Central memory CD8-positive, alpha-beta T cell (primary cell): ENCODE results near the gene DOCK1.

Experiments
- ATAC-seq: fragments of 150-1000 bp; cut with Tn5 transposase; replicated peaks from 2 replicates; pipeline ENCODE4 v1.10.0; 2022; ENCODE audit warnings: mild to moderate bottlenecking, moderate FRiP score, moderate number of reproducible peaks; ENCODE audit not compliant: poor library complexity, severe bottlenecking; ENCODE audit errors: extremely low read depth
- DNase-seq, 2 donors: peaks; one replicate each; pipeline ENCODE4 v3.0.0; 2021; ENCODE audit warnings: low spot score in 2 of 2
- H3K27ac Mint-ChIP-seq: one replicate; pipeline ENCODE4 v1.8.0; 2022; ENCODE audit warnings: low read depth, mild to moderate bottlenecking, moderate library complexity, mixed read lengths
- H3K27me3 Mint-ChIP-seq: one replicate; pipeline ENCODE4 v1.8.0; 2022; ENCODE audit warnings: mixed read lengths
- H3K36me3 Mint-ChIP-seq: one replicate; pipeline ENCODE4 v1.8.0; 2022; ENCODE audit warnings: mild to moderate bottlenecking, moderate library complexity, mixed read lengths; ENCODE audit not compliant: insufficient read depth
- H3K4me1 Mint-ChIP-seq: one replicate; pipeline ENCODE4 v1.8.0; 2022; ENCODE audit warnings: mixed read lengths
- H3K4me3 Mint-ChIP-seq: one replicate; pipeline ENCODE4 v1.8.0; 2022; ENCODE audit warnings: mild to moderate bottlenecking, moderate library complexity, mixed read lengths
- H3K9me3 Mint-ChIP-seq: one replicate; pipeline ENCODE4 v1.8.0; 2022; ENCODE audit warnings: mixed read lengths

Gene DOCK1

DNA sequence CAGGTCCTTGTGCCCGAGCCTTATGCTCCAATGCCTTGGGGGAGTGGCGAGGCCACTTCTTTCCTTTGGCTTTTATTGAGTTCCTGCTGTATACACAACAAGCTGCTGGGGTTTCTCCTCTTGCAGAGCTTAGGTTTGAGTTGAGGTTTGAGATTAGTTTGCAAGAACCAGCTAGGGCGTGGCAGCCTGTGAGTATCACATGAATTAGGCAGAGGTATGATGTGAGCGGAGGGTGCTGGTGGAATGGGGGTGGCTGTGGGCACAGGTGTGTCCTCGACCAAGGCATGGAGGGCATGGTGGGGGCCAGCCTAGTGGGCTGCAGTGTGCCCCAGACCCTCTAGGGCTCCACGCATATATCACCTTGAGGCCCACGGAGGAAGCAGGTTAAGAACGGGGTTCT, 123.3 kb downstream of the DOCK1 start:
- ATAC-seq (no peak), DNase-seq (no peak)
- no peaks in the 10 kb centered on the region for H3K36me3 Mint-ChIP-seq
- H3K27ac Mint-ChIP-seq, result no peak overlapping the region
- no peaks in the 10 kb centered on the region for H3K4me1 Mint-ChIP-seq
- no peak overlapping the region for H3K4me3 Mint-ChIP-seq
- H3K27me3 Mint-ChIP-seq, result no peaks in the 10 kb centered on the region
- H3K9me3 Mint-ChIP-seq, result peaks cover 5% of the 10 kb centered on the region

DNA sequence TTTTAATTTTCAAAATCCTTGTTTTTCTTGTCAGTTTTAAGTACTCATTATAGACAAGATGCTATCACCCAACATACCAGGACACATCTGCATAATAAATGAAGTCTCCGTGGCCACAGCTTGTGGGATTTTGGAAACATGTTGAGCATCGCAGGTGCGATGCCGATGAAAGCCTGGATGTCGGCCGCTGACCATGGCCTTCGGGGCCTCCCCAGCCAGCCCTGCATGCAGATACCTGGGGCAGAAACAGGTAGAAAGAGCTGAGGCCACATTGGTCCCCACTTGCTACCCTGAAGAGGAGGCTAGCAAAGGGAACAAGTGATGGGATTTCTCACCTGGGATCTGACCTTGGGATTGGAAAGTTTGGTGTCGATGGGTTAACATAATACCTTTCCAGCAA, 123.8 kb downstream of the DOCK1 start:
- DNase-seq (no peak), ATAC-seq (no peak)
- Mint-ChIP-seq H3K36me3 (no peaks in the 10 kb centered on the region), H3K27me3 (no peaks in the 10 kb centered on the region), H3K4me3 (no peak overlapping the region), H3K9me3 (peaks cover 8% of the 10 kb centered on the region), H3K4me1 (no peaks in the 10 kb centered on the region), H3K27ac (no peak overlapping the region)

DNA sequence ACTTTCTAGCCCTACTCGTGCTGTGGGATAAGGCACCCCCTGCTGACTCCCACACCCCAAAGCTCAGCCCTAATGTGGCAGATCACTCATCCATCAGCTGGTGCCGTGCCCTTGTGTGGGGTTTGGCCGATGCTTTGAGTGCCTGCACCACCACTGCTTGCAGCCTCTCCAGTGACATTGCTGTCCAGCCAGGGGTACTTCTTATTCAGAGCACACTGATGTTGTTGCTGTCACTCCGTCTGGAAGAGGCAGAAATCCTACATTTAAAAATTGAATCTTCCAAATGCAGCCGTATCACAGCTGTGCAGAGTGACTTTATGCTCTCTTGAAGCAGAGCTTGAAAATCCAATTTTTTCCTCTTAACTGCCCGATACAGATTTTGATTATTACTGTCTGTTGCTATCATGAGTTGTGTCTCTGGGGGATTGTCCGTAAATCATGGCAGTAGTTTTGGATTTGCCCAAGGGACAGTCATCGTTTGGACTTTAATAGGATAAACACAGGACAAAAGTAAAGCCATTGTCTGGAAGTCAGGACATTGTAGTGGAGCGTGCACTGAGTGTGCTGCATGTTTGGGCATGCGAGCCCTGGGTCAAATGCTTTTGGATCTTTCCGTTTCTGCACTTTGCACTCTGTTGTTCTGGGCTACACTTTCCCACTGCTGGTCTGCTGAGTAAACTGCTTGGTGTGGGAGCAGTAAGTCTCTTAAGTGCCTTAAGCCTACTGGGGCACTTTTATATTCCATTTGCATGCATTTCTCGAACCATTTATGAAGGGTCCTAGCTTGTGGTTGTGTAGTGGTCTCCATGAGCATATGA, 128.2 kb downstream of the DOCK1 start:
- H3K9me3 Mint-ChIP-seq, result peaks cover 5% of the 10 kb centered on the region
- no peak overlapping the region for H3K4me3 Mint-ChIP-seq
- DNase-seq (no peak), ATAC-seq (no peak)
- H3K27me3 Mint-ChIP-seq, result no peaks in the 10 kb centered on the region
- H3K4me1 Mint-ChIP-seq, result no peaks in the 10 kb centered on the region
- no peak overlapping the region for H3K27ac Mint-ChIP-seq
- H3K36me3 Mint-ChIP-seq, result no peaks in the 10 kb centered on the region

DNA sequence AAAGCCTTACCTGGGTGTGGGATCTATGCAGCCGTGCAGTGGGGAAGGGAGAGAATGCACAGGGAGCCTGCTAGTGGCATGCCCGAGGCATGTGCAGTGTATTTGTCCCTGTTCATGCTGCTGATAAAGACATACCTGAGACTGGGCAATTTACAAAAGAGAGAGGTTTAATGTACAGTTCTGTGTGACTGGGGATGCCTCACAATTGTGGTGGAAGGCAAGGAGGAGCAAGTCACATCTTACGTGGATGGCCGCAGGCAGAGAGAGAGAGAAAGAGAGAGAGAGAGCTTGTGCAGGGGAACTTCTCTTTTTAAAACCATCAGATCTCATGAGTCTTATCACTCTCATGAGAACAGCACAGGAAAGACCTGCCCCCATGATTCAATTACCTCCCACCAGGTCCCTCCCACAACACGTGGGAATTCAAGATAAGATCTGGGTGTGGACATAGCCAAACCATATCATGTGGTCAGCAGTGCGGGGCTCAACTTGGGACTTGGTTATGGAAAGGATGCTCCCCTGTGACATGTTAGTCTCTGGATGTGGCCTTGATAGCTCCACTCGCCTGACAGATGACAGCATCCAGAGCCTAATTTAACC, 128.9 kb downstream of the DOCK1 start:
- DNase-seq (no peak), ATAC-seq (no peak)
- no peaks in the 10 kb centered on the region for H3K27me3 Mint-ChIP-seq
- H3K4me3 Mint-ChIP-seq, result no peak overlapping the region
- H3K9me3 Mint-ChIP-seq, result peaks cover 5% of the 10 kb centered on the region
- H3K36me3 Mint-ChIP-seq, result no peaks in the 10 kb centered on the region
- no peaks in the 10 kb centered on the region for H3K4me1 Mint-ChIP-seq
- H3K27ac Mint-ChIP-seq, result no peak overlapping the region

DNA sequence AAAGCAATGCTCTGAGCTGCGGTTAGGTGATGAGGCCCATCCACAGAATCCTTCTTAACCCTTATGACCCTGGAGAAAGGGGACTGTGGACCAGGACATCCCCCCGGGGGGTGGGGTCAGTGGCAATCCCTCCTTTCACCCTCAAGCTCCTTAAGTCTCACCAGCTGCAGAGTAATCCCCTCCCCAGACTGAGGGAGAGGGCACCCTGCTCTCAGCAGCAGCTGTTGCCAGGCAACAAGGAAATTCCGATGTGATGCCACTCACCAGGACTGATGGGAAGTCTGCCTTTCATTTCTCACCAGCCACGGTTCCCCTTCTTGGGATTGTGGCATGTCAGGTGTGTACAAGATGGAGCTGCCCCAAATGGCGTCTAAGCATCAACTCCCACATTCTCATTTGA, 129.6 kb downstream of the DOCK1 start:
- Mint-ChIP-seq H3K4me3 (no peak overlapping the region), H3K4me1 (no peaks in the 10 kb centered on the region), H3K9me3 (peaks cover 5% of the 10 kb centered on the region), H3K27me3 (no peaks in the 10 kb centered on the region), H3K36me3 (peaks cover 2% of the 10 kb centered on the region), H3K27ac (no peak overlapping the region)
- ATAC-seq (no peak), DNase-seq (no peak)

DNA sequence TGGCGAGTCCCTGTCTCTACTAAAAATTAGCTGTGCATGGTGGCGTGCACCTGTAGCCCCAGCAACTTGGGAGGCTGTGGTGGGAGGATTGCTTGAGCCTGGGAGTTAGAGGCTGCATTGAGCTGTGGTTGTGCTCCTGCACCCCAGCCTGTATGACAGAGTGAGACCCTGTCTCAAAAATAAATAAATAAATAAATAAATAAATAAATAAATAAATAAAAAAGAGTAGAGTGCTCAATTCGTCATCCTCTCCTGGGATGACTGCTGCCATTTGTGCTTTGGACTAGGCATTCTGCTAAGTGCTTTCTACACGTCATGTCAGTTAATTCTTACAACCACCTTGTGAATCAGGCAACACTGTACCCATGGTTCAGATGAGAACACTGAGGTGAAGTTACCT, 130.6 kb downstream of the DOCK1 start:
- Mint-ChIP-seq H3K9me3 (peaks cover 5% of the 10 kb centered on the region), H3K27ac (no peak overlapping the region), H3K4me1 (no peaks in the 10 kb centered on the region), H3K27me3 (no peaks in the 10 kb centered on the region), H3K4me3 (no peak overlapping the region), H3K36me3 (peaks cover 2% of the 10 kb centered on the region)
- DNase-seq (no peak), ATAC-seq (no peak)

DNA sequence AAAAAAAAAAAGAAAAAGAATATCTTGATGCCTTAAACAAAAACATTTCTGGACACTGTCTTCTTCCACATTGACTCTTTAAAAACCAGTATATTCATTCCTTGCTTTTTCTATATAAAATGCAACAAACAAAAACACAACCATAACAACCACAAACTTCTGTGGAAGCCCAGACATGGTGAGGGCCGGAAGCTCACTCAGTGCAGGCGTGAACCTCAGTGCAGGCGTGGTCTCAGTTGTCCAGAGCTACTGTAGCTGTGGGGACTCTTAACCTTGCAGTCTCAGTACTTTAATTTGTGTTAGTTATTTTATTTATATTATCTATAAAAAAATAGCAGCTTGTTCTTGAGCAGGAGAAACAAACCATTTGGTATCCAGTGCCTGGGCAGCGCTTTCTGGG, 131.8 kb downstream of the DOCK1 start:
- H3K27ac Mint-ChIP-seq, result no peak overlapping the region
- H3K4me1 Mint-ChIP-seq, result no peaks in the 10 kb centered on the region
- H3K36me3 Mint-ChIP-seq, result peaks cover 2% of the 10 kb centered on the region
- no peak for DNase-seq
- no peak overlapping the region for H3K4me3 Mint-ChIP-seq
- H3K27me3 Mint-ChIP-seq, result no peaks in the 10 kb centered on the region
- peaks cover 5% of the 10 kb centered on the region for H3K9me3 Mint-ChIP-seq
- no peak for ATAC-seq

DNA sequence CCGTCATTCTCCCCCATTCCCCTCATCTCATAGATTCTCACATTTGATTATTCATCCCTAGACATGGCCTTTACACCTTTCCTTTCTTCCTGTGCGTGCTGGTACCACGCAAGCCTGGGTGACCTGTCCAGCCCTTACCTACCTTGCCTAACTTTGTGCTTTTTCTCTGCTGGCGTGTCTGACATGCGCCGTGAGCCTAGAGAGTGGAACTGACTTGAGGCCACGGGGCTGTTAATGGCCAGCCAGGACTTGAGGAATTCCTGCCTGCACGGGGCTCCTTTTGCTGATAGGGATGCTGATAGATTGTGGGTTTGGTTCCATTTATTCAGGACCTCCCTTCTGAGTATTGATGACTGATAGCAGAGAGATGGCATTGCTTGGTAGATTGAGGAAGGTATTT, 134.2 kb downstream of the DOCK1 start:
- Mint-ChIP-seq H3K36me3 (peaks cover 5% of the 10 kb centered on the region), H3K27me3 (no peaks in the 10 kb centered on the region), H3K27ac (no peak overlapping the region), H3K4me1 (no peaks in the 10 kb centered on the region), H3K4me3 (no peak overlapping the region), H3K9me3 (no peaks in the 10 kb centered on the region)
- ATAC-seq (no peak), DNase-seq (no peak)

DNA sequence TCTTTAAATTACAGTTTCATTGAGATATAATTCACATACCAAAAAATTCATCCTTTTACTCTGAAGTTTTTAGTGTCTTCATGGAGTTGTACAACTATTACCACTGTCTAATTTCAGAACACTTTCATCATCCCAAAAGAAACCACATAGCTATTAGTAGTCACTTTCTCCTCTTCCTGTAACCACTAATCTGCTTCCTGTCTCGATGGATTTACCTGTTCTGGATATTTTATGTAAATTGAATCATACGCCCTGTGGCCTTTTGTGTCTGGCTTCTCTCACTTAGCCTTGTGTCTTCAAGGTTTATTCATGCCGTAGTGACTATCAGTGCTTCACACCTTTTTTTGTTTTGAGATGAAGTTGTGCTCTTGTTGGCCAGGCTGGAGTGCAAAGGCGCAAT, 135.5 kb downstream of the DOCK1 start:
- Mint-ChIP-seq H3K27ac (no peak overlapping the region), H3K27me3 (no peaks in the 10 kb centered on the region), H3K36me3 (peaks cover 5% of the 10 kb centered on the region), H3K4me1 (no peaks in the 10 kb centered on the region), H3K9me3 (no peaks in the 10 kb centered on the region), H3K4me3 (no peak overlapping the region)
- no peak for ATAC-seq
- no peak for DNase-seq

DNA sequence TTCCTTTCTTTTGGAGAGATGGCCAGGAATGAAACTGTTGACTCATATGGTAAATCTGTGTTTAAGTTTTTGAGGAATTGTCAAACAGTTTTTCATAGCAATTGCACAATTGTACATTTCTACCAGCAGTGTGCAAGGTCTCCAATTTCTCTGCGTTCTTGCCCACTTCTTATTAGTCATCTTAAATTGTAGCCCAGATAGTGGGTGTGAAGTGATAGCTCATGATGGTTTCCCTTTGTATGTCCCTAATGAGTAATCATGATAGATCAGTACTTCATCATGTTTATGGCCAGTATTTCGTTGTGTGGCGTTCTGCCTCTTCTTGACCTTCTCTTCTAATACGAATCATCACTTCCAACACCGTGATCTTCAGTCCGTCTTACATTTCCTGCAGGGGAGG, 136.3 kb downstream of the DOCK1 start:
- no peaks in the 10 kb centered on the region for H3K4me1 Mint-ChIP-seq
- H3K27ac Mint-ChIP-seq, result no peak overlapping the region
- H3K4me3 Mint-ChIP-seq, result no peak overlapping the region
- peaks cover 5% of the 10 kb centered on the region for H3K36me3 Mint-ChIP-seq
- H3K27me3 Mint-ChIP-seq, result no peaks in the 10 kb centered on the region
- DNase-seq, result no peak
- H3K9me3 Mint-ChIP-seq, result no peaks in the 10 kb centered on the region
- ATAC-seq, result no peak

DNA sequence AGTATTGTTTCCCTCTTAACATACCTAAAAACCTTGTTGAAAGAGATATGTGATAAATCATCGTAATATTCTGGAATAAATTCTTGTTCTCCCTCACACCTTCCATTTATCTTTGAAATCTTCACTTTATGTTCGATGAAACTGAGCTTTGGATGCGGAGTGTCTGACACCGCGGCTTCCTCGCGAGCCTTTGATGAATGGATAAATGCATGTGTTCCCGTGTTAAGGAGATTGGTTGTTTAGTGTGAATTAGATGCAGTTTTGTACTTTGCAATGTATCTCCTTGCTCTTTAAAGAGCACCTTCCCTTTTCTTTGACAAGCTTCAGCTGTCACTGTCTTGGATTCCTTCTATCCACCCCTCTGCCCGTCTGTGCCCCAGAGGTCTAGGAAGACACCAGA, 138.1 kb downstream of the DOCK1 start:
- Mint-ChIP-seq H3K27ac (no peak overlapping the region), H3K9me3 (no peaks in the 10 kb centered on the region), H3K27me3 (no peaks in the 10 kb centered on the region), H3K36me3 (peaks cover 5% of the 10 kb centered on the region), H3K4me3 (no peak overlapping the region), H3K4me1 (no peaks in the 10 kb centered on the region)
- ATAC-seq (no peak), DNase-seq (no peak)

DNA sequence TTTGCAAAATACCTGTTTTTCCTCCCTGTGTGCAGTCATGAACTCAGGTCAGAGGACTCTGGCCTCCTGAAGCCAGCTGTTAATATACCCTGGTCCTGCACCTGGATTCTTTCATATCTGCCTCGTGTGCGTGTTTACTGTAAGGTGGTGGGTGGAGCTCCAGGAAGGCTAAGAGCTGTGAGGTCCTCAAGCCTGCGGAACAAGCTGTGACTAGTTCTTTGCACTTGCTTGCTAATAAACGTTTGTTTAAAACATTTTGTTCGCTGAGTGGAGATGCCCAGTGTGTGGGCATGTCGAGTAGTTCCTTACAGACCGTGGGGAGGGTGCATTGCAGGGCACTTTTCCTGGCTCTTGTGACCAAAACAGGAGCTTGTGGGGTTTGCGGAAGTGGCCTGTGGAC, 139.0 kb downstream of the DOCK1 start:
- Mint-ChIP-seq H3K9me3 (no peaks in the 10 kb centered on the region), H3K4me1 (no peaks in the 10 kb centered on the region)
- no peak for ATAC-seq

More for the DNA sequence above, 139.0 kb downstream of the DOCK1 start:
- no peak for DNase-seq
- Mint-ChIP-seq H3K4me3 (no peak overlapping the region), H3K36me3 (peaks cover 5% of the 10 kb centered on the region), H3K27me3 (no peaks in the 10 kb centered on the region), H3K27ac (no peak overlapping the region)
